IPS DF 6.9 (cell line): ENCODE data around the gene HACD2.

Source experiments
- DNase-seq: peaks from one replicate; pipeline ENCODE4 v3.0.0-alpha.2; 2013; ENCODE audit warnings: low read depth, low spot score
- H3K27ac ChIP-seq: one replicate; pipeline ENCODE4 v1.5.1; 2013; ENCODE audit warnings: low read length, control low read depth
- H3K27me3 ChIP-seq: 2 replicates; pipeline ENCODE4 v1.6.1; 2013; ENCODE audit warnings: mild to moderate bottlenecking, low read length; ENCODE audit not compliant: control insufficient read depth, insufficient read depth
- H3K36me3 ChIP-seq: 2 replicates; pipeline ENCODE4 v1.6.1; 2013; ENCODE audit warnings: low read length; ENCODE audit not compliant: control insufficient read depth, insufficient read depth
- H3K4me1 ChIP-seq: 2 replicates; pipeline ENCODE4 v1.6.1; 2013; ENCODE audit warnings: low read length; ENCODE audit not compliant: control insufficient read depth, insufficient read depth
- H3K4me3 ChIP-seq: 2 replicates; pipeline ENCODE4 v1.5.1; 2013; ENCODE audit warnings: mild to moderate bottlenecking, low read length
- H3K9me3 ChIP-seq: 2 replicates; pipeline ENCODE4 v1.6.1; 2013; ENCODE audit warnings: low read length, inconsistent platforms; ENCODE audit not compliant: control insufficient read depth, insufficient read depth
- WGBS: extraction: QIAGEN DNeasy Blood & Tissue Kit; methylation state at CpG from one replicate; pipeline ENCODE4 v1.1.7; 2013; ENCODE audit warnings: mixed read lengths, missing lambda C conversion rate; ENCODE audit not compliant: insufficient read length, insufficient coverage; 5-methylcytosine and 5-hydroxymethylcytosine counted together

The HACD2 gene

GRCh38 chr3:123527046-123527445 is 57.8 kb downstream of the HACD2 start:
- Histone ChIP-seq H3K4me1 (no peaks in the 10 kb centered on the region), H3K9me3 (no peaks in the 10 kb centered on the region), H3K27ac (no peak overlapping the region), H3K4me3 (no peak overlapping the region), H3K27me3 (no peaks in the 10 kb centered on the region), H3K36me3 (no peaks in the 10 kb centered on the region)
- no peak for DNase-seq
- 100% methylated on average over 1 of the region's 3 CpGs for WGBS

DNA sequence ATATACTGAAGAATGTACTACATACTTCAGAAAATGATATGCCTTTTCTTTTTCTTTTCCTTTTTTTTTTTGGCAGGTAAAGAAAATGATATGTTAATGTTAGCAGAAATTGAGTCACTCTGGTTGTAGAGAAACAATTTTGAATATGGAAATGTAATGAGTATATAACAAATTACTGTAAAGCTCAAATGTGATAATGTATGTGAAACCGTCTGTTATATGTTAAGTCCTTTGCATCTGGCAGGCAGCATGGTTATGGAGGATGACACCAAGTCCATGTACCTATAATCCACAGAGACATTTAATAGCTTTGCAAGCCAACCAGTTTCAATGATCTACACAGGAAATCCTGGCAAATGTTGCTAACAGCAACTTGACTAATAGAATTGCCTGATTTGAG is 58.4 kb downstream of the HACD2 start:
- Histone ChIP-seq H3K36me3 (no peaks in the 10 kb centered on the region), H3K4me3 (no peak overlapping the region), H3K4me1 (no peaks in the 10 kb centered on the region), H3K27me3 (no peaks in the 10 kb centered on the region), H3K9me3 (no peaks in the 10 kb centered on the region), H3K27ac (no peak overlapping the region)
- DNase-seq = no peak
- no CpG with 5 or more reads among the region's 1 CpG for WGBS

- Histone ChIP-seq H3K36me3 (no peaks in the 10 kb centered on the region), H3K4me1 (no peaks in the 10 kb centered on the region), H3K9me3 (no peaks in the 10 kb centered on the region), H3K4me3 (no peak overlapping the region), H3K27me3 (no peaks in the 10 kb centered on the region), H3K27ac (no peak overlapping the region)
- no peak for DNase-seq
- no CpG with 5 or more reads among the region's 3 CpGs for WGBS
Measured at GRCh38 chr3:123525433-123525832, 59.4 kb downstream of the HACD2 start.

DNA sequence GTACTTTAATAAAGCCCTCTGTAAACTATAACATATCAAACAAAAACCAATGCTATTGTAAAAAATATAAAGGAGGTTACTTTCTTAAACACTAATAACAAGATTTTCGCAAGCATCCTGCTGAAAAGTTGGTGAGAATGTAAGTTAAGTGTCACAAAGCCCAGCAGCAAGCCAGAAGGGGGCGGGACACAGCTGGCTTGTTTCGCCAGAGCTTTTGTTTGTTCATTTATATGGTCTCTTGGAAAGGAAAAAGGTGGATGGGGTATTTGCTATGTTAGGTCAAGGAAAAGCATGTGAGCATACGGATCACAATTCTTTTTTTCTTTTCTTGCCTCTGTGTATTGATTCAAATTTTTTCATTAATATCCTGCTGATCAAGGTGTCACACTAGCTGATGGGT is 59.9 kb downstream of the HACD2 start:
- H3K27me3 ChIP-seq = no peaks in the 10 kb centered on the region
- H3K27ac ChIP-seq = no peak overlapping the region
- H3K9me3 ChIP-seq = no peaks in the 10 kb centered on the region
- no peak overlapping the region for H3K4me3 ChIP-seq
- DNase-seq = no peak
- H3K36me3 ChIP-seq = no peaks in the 10 kb centered on the region
- no peaks in the 10 kb centered on the region for H3K4me1 ChIP-seq
- WGBS = no CpG with 5 or more reads among the region's 4 CpGs

GRCh38 chr3:123523023-123523412 is 61.8 kb downstream of the HACD2 start:
- WGBS = no CpG with 5 or more reads among the region's 11 CpGs
- DNase-seq = no peak
- H3K27ac ChIP-seq = no peak overlapping the region

GRCh38 chr3:123522320-123523022 is 62.4 kb downstream of the HACD2 start:
- H3K4me3 ChIP-seq = no peak overlapping the region
- DNase-seq = no peak
- no peaks in the 10 kb centered on the region for H3K9me3 ChIP-seq
- no peaks in the 10 kb centered on the region for H3K36me3 ChIP-seq
- no peaks in the 10 kb centered on the region for H3K27me3 ChIP-seq
- H3K27ac ChIP-seq = no peak overlapping the region
- H3K4me1 ChIP-seq = no peaks in the 10 kb centered on the region
- no CpG with 5 or more reads among the region's 4 CpGs for WGBS

More at GRCh38 chr3:123523023-123523412, 61.8 kb downstream of the HACD2 start:
- Histone ChIP-seq H3K36me3 (no peaks in the 10 kb centered on the region), H3K9me3 (no peaks in the 10 kb centered on the region), H3K4me3 (no peak overlapping the region), H3K4me1 (no peaks in the 10 kb centered on the region), H3K27me3 (no peaks in the 10 kb centered on the region)

GRCh38 chr3:123521179-123521969 is 63.5 kb downstream of the HACD2 start:
- H3K27me3 ChIP-seq = no peaks in the 10 kb centered on the region
- H3K36me3 ChIP-seq = no peaks in the 10 kb centered on the region
- H3K9me3 ChIP-seq = no peaks in the 10 kb centered on the region
- no peak for DNase-seq
- H3K4me1 ChIP-seq = no peaks in the 10 kb centered on the region
- no peak overlapping the region for H3K27ac ChIP-seq
- no peak overlapping the region for H3K4me3 ChIP-seq
- WGBS = no CpG with 5 or more reads among the region's 3 CpGs

GRCh38 chr3:123520656-123521055 is 64.2 kb downstream of the HACD2 start:
- no peak overlapping the region for H3K4me3 ChIP-seq
- H3K36me3 ChIP-seq = no peaks in the 10 kb centered on the region
- H3K4me1 ChIP-seq = no peaks in the 10 kb centered on the region
- no peak overlapping the region for H3K27ac ChIP-seq
- H3K9me3 ChIP-seq = no peaks in the 10 kb centered on the region
- WGBS = no CpG with 5 or more reads among the region's 2 CpGs
- no peaks in the 10 kb centered on the region for H3K27me3 ChIP-seq
- DNase-seq = no peak

DNA sequence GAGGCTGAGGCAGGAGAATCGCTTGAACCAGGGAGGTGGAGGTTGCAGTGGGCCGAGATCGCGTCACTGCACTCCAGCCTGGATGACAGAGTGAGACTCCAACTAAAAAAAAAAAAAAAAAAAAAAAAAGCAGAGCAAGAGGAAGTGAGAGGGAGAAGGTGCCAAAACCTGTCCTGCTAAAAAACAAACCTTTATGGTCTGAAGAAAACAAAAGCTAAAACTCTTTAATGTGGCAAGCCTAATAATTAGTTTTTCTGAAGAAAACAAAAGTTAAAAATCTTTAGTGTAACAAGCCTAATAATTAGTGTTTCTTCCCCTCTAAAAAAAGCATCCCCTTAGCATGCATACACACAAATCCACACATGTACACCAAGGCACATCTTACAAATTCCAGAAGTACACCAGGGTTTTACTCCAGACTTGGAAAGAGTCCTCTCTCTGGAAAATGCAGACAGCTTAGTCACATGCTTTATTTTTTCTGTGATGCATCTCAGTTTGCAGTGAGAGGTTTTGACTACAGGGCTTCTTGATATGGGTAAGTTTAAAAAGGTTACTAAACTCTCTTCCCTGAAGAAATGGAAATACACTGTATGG is 65.9 kb downstream of the HACD2 start:
- Histone ChIP-seq H3K36me3 (no peaks in the 10 kb centered on the region), H3K27ac (no peak overlapping the region), H3K4me3 (no peak overlapping the region), H3K9me3 (no peaks in the 10 kb centered on the region), H3K4me1 (no peaks in the 10 kb centered on the region), H3K27me3 (no peaks in the 10 kb centered on the region)
- WGBS = no CpG with 5 or more reads among the region's 4 CpGs
- no peak for DNase-seq

DNA sequence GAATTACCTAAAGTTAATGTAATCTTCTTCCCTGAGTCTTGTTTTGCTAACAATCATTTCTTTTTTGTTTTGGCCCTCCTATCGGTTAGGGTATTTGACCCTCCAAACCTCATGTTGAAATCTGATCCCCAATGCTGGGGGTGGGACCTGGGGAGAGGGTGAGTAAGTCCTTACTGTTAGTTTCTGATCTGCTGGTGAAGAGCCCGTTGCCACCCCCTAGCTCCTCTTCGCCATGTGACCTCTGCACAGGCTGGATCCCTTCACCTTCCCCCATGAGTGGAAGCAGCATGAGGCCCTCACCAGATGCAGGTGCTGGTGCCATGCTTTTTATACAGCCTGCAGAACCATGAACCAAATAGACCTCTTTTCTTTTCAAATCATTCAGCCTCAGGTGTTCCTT is 73.1 kb downstream of the HACD2 start:
- Histone ChIP-seq H3K4me1 (no peaks in the 10 kb centered on the region), H3K27me3 (no peaks in the 10 kb centered on the region), H3K36me3 (no peaks in the 10 kb centered on the region), H3K4me3 (no peak overlapping the region), H3K9me3 (no peaks in the 10 kb centered on the region), H3K27ac (no peak overlapping the region)
- DNase-seq = no peak
- WGBS = no CpG with 5 or more reads among the region's 3 CpGs
